Dendritic cell treated with granulocyte-macrophage colony-stimulating factor and Interleukin-4, amounts not matched to agents 40 ng/mL and 50 ng/mL, for 4 days (primary cell): ENCODE measurements around the gene PANK2.
"Not testable (repeated sequence)": the region's sequence is repeated elsewhere in the genome, so short reads cannot be mapped to it uniquely, and the experiment has no call there.

ENCODE experiments used
- H3K27ac Mint-ChIP-seq: one replicate; pipeline ENCODE4 v1.8.0; 2022; ENCODE audit warnings: mild to moderate bottlenecking, mixed read lengths
- H3K27me3 Mint-ChIP-seq: one replicate; pipeline ENCODE4 v1.8.0; 2022; ENCODE audit warnings: mild to moderate bottlenecking, mixed read lengths
- H3K36me3 Mint-ChIP-seq: one replicate; pipeline ENCODE4 v1.8.0; 2022; ENCODE audit warnings: low read depth, mixed read lengths
- H3K4me1 Mint-ChIP-seq: one replicate; pipeline ENCODE4 v1.8.0; 2022; ENCODE audit warnings: low read depth, mixed read lengths
- H3K4me3 Mint-ChIP-seq: one replicate; pipeline ENCODE4 v1.8.0; 2022; ENCODE audit warnings: mild to moderate bottlenecking, moderate library complexity, mixed read lengths
- H3K9me3 Mint-ChIP-seq: one replicate; pipeline ENCODE4 v1.8.0; 2022; ENCODE audit warnings: mixed read lengths
- intact Hi-C: fragments of 100-400 bp; cut with micrococcal nuclease; formaldehyde crosslinking; loops from one replicate; pipeline ENCODE4 v1.15.0; 2022

The PANK2 gene

DNA sequence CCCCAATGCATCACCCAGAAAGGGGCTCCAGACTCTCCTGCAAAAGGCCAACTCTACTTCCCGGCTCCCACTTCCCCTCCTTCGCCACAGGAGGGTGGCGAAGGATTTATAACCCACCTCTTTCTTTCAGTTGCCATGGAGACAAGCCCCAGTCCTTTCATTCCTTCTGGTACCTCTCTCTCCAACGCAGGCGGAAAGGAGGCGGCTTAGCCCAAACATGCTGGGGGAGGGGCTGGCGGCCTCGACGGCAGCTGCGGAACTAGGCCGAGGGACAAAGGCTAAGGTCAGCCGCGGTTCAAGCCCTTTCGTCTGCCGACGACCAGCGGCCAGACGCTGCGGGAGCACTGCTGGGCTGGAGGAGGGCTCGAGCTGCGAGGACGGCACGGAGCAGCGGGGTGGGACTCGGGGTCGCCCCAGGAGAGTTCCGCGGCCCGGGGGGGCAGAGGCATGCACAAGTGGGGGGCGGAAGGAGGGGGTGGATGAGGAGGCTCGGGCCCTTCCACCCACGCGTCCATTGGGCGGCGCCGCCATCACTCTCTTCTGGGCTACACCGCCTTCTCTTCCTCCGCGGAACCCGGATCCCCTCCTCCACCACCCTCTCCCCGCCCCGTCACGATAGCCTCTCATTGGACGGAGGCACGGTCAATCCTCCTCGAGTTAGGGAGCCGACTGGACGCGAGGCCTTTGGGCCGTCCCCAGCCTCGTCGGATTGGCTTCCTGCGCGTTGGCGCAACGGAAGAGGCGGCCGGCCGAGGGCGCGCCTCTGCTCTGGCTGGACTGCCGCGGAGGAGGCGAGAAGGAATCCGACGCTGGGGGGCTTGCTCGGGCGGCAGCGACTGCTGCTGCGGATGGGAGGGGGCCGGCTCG lies at the start of gene PANK2:
PANK2 (plus strand) TSS at position 766 of the 867 bp plus-strand sequence.
- intact Hi-C loops: loop anchor here (2.0 kb wide), 1 partner anchor 14 kb away; no protein-coding TSS in a partner anchor
- Mint-ChIP-seq H3K36me3 (peaks cover 76% of the 10 kb centered on the region), H3K4me3 (peak within 1 kb of the TSS; percentile 96), H3K4me1 (peaks cover 31% of the 10 kb centered on the region), H3K9me3 (no peaks in the 10 kb centered on the region), H3K27me3 (no peaks in the 10 kb centered on the region), H3K27ac (peak within 1 kb of the TSS; percentile 93)

GRCh38 chr20:3840201-3840600 lies 49.0 kb upstream of the PANK2 start:
- intact Hi-C loops, H3K9me3 Mint-ChIP-seq, H3K27ac Mint-ChIP-seq, H3K36me3 Mint-ChIP-seq, H3K4me3 Mint-ChIP-seq, H3K27me3 Mint-ChIP-seq: not testable (repeated sequence)
- H3K4me1 Mint-ChIP-seq: peaks cover 21% of the 10 kb centered on the region

DNA sequence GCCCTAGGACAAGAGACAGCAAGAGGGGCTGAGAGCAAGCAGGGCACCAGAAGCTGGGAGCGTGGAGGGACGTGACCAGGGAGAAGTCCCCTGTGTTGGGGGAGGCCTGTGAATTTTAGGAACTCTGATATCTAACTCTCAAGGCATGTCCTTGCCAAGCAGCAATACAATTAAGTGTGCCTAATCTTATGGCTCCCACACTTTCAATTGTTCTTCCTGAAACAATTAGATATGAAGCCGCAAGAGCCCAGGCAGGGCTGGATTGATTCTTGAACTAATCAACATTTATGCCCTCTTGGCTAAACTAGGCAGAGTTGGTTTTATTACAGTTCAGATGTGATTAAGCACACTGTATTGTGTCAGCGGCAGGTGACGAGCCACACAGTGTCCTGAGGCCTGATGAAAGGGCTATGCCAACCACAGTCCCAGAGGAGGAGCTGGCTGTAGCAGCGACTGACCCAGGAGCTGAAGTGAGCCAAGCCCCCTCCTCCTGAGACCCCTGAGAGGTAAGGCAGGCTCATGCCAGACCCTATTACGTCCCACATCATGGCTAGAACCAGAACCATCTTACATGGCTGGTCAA lies 46.7 kb upstream of the PANK2 start:
- no peak overlapping the region for H3K27ac Mint-ChIP-seq
- peaks cover 26% of the 10 kb centered on the region for H3K4me1 Mint-ChIP-seq
- H3K36me3 Mint-ChIP-seq: peaks cover 11% of the 10 kb centered on the region
- H3K4me3 Mint-ChIP-seq: no peak overlapping the region
- intact Hi-C loops: no loop called here
- H3K27me3 Mint-ChIP-seq: no peaks in the 10 kb centered on the region
- H3K9me3 Mint-ChIP-seq: no peaks in the 10 kb centered on the region

DNA sequence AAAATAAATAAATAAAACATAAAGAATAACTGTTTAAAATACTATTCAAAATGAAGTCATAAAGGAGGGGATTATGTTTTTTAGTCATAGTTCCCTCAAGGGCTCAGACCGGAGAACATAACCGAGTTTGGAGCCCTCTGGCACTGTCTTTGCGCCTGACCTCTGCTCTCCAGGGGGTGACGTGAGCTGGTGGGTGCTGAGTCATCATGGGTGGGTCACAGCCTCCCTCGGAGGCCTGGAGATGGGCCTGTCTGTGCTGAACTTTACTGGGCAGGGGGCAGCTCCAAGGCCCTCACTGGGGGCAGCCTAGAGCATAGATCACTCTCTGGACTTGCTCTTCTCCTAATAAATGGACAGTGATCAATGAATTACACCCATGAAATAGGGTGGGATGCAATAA lies 45.7 kb upstream of the PANK2 start:
- Mint-ChIP-seq H3K36me3 (peaks cover 14% of the 10 kb centered on the region), H3K27me3 (no peaks in the 10 kb centered on the region), H3K9me3 (no peaks in the 10 kb centered on the region), H3K4me1 (peaks cover 34% of the 10 kb centered on the region), H3K4me3 (no peak overlapping the region), H3K27ac (no peak overlapping the region)
- intact Hi-C loops: no loop called here

- intact Hi-C loops, H3K27ac Mint-ChIP-seq, H3K27me3 Mint-ChIP-seq, H3K9me3 Mint-ChIP-seq, H3K4me3 Mint-ChIP-seq: not testable (repeated sequence)
- Mint-ChIP-seq H3K4me1 (peaks cover 34% of the 10 kb centered on the region), H3K36me3 (peaks cover 20% of the 10 kb centered on the region)
Measured at GRCh38 chr20:3843990-3844619, 45.1 kb upstream of the PANK2 start.

GRCh38 chr20:3846378-3846739 lies 42.8 kb upstream of the PANK2 start:
- H3K4me3 Mint-ChIP-seq: peak overlapping the region; percentile 93
- peak overlapping the region; percentile 95 for H3K27ac Mint-ChIP-seq
- H3K36me3 Mint-ChIP-seq: peaks cover 32% of the 10 kb centered on the region

GRCh38 chr20:3846740-3847428 lies 42.3 kb upstream of the PANK2 start, which contains the start of gene MAVS:
Gene MAVS (plus strand): TSS chr20:3846834. CDS start chr20:3854625, 7,791 bp downstream.
- peaks cover 33% of the 10 kb centered on the region for H3K36me3 Mint-ChIP-seq
- H3K27me3 Mint-ChIP-seq: no peaks in the 10 kb centered on the region
- peaks cover 32% of the 10 kb centered on the region for H3K4me1 Mint-ChIP-seq
- no peaks in the 10 kb centered on the region for H3K9me3 Mint-ChIP-seq
- intact Hi-C loops: loop anchor here (2.0 kb wide), 1 partner anchor 26 kb away; the partner anchor contains the start of gene AP5S1
- peak within 1 kb of the TSS; percentile 93 for H3K4me3 Mint-ChIP-seq
- peak within 1 kb of the TSS; percentile 95 for H3K27ac Mint-ChIP-seq

More at GRCh38 chr20:3846378-3846739, 42.8 kb upstream of the PANK2 start:
- intact Hi-C loops: loop anchor here (2.0 kb wide), 1 partner anchor 26 kb away; the partner anchor contains the start of gene AP5S1
- H3K4me1 Mint-ChIP-seq: peaks cover 32% of the 10 kb centered on the region
- no peaks in the 10 kb centered on the region for H3K27me3 Mint-ChIP-seq
- H3K9me3 Mint-ChIP-seq: no peaks in the 10 kb centered on the region

GRCh38 chr20:3847429-3847940 lies 41.7 kb upstream of the PANK2 start:
- no peaks in the 10 kb centered on the region for H3K27me3 Mint-ChIP-seq
- intact Hi-C loops: loop anchor here (2.0 kb wide), 1 partner anchor 27 kb away; the partner anchor contains the start of gene AP5S1
- peak overlapping the region; percentile 93 for H3K4me3 Mint-ChIP-seq
- H3K9me3 Mint-ChIP-seq: no peaks in the 10 kb centered on the region
- H3K27ac Mint-ChIP-seq: peak overlapping the region; percentile 95
- peaks cover 32% of the 10 kb centered on the region for H3K4me1 Mint-ChIP-seq
- peaks cover 33% of the 10 kb centered on the region for H3K36me3 Mint-ChIP-seq

DNA sequence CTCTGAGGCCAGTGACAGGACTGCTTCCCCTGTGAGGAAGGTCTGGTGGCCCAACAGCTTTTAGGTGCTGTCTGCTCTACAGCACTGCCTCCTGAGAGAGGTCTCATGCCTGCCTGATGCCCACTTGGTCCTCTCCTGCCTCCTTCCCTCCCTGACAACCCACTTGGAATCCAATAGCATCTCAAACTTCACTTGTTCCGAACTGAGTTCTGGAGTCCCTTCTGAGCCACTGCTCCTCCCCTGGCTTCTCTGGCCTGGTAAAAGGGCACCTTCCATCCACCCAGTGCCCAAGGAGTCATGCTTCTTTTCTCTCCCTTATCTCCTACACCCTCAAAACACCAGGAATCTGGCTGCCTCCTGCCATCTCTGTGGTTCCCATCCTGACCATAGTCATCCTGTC lies 40.6 kb upstream of the PANK2 start:
- H3K4me1 Mint-ChIP-seq: peaks cover 29% of the 10 kb centered on the region
- no peak overlapping the region for H3K4me3 Mint-ChIP-seq
- intact Hi-C loops: no loop called here
- no peaks in the 10 kb centered on the region for H3K9me3 Mint-ChIP-seq
- no peaks in the 10 kb centered on the region for H3K27me3 Mint-ChIP-seq
- peaks cover 33% of the 10 kb centered on the region for H3K36me3 Mint-ChIP-seq
- peak overlapping the region; percentile 41 for H3K27ac Mint-ChIP-seq

- peak overlapping the region; percentile 35 for H3K4me3 Mint-ChIP-seq
- peaks cover 59% of the 10 kb centered on the region for H3K36me3 Mint-ChIP-seq
- H3K4me1 Mint-ChIP-seq: peaks cover 37% of the 10 kb centered on the region
- H3K9me3 Mint-ChIP-seq: no peaks in the 10 kb centered on the region
- intact Hi-C loops: no loop called here
- H3K27me3 Mint-ChIP-seq: no peaks in the 10 kb centered on the region
- peak overlapping the region; percentile 61 for H3K27ac Mint-ChIP-seq
Measured at GRCh38 chr20:3854462-3854871, 34.7 kb upstream of the PANK2 start.

DNA sequence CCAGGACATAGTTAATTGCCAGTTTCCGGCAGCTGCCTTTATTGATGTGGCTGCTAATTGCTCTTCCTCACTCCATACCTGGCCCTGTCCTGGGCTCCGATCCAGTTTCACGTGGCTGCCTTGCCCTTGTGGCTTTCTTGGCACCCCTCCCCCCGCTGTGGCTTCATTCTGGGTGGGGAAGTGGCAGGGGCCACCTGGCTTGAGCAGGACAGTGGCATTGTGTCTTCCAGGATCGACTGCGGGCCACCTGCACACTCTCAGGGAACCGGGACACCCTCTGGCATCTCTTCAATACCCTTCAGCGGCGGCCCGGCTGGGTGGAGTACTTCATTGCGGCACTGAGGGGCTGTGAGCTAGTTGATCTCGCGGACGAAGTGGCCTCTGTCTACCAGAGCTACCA lies 31.8 kb upstream of the PANK2 start:
- H3K4me1 Mint-ChIP-seq: peaks cover 35% of the 10 kb centered on the region
- peak overlapping the region; percentile 12 for H3K27ac Mint-ChIP-seq
- H3K27me3 Mint-ChIP-seq: no peaks in the 10 kb centered on the region
- H3K4me3 Mint-ChIP-seq: no peak overlapping the region
- intact Hi-C loops: no loop called here
- H3K9me3 Mint-ChIP-seq: no peaks in the 10 kb centered on the region
- peaks cover 76% of the 10 kb centered on the region for H3K36me3 Mint-ChIP-seq

DNA sequence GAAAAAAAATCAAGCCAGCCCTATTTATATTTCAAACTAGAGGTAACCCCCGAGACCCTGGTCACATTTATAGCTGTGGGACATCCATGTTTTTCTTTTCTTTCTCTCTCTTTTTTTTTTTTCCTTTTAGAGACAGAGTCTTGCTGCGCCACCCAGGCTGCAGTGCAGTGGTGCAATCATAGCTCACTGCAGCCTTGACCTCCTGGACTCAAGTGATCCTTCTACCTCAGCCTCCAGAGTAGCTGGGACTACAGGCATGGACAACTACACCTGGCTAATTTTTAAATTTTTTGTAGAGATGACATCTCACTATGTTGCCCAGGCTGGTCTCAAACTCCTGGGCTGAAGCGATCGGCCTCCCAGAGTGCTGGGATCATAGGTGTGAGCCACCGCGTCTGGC lies 30.5 kb upstream of the PANK2 start:
- no peak overlapping the region for H3K4me3 Mint-ChIP-seq
- no peak overlapping the region for H3K27ac Mint-ChIP-seq
- no peaks in the 10 kb centered on the region for H3K9me3 Mint-ChIP-seq
- intact Hi-C loops: no loop called here
- H3K4me1 Mint-ChIP-seq: peaks cover 41% of the 10 kb centered on the region
- H3K27me3 Mint-ChIP-seq: no peaks in the 10 kb centered on the region
- peaks cover 89% of the 10 kb centered on the region for H3K36me3 Mint-ChIP-seq

DNA sequence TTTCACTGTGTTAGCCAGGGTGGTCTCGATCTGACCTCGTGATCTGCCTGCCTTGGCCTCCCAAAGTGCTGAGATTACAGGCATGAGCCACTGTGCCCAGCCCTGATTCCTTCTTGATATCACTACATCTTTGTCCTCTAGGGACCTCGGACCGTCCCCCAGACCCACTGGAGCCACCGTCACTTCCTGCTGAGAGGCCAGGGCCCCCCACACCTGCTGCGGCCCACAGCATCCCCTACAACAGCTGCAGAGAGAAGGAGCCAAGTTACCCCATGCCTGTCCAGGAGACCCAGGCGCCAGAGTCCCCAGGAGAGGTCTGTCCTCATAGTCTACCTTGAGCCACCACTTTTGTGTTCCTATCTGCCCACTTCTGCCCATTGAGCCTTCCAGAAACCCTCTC lies 28.0 kb upstream of the PANK2 start:
- intact Hi-C loops: no loop called here
- Mint-ChIP-seq H3K9me3 (no peaks in the 10 kb centered on the region), H3K4me3 (no peak overlapping the region), H3K4me1 (peaks cover 22% of the 10 kb centered on the region), H3K27me3 (no peaks in the 10 kb centered on the region), H3K27ac (peak overlapping the region; percentile 31), H3K36me3 (peaks cover 100% of the 10 kb centered on the region)
